Stimulated activated CD8-positive, alpha-beta memory T cell treated with anti-CD3 and anti-CD28 coated beads, Interleukin-2, amount 100 ng/mL, for 48 hours (primary cell): Measurements from ENCODE around the gene CHMP4A.

Experiments
- DNase-seq, 2 donors: peaks; one replicate each; pipeline ENCODE4 v3.0.0-alpha.2; 2020; ENCODE audit warnings: low read depth in 2 of 2

Gene CHMP4A

DNA sequence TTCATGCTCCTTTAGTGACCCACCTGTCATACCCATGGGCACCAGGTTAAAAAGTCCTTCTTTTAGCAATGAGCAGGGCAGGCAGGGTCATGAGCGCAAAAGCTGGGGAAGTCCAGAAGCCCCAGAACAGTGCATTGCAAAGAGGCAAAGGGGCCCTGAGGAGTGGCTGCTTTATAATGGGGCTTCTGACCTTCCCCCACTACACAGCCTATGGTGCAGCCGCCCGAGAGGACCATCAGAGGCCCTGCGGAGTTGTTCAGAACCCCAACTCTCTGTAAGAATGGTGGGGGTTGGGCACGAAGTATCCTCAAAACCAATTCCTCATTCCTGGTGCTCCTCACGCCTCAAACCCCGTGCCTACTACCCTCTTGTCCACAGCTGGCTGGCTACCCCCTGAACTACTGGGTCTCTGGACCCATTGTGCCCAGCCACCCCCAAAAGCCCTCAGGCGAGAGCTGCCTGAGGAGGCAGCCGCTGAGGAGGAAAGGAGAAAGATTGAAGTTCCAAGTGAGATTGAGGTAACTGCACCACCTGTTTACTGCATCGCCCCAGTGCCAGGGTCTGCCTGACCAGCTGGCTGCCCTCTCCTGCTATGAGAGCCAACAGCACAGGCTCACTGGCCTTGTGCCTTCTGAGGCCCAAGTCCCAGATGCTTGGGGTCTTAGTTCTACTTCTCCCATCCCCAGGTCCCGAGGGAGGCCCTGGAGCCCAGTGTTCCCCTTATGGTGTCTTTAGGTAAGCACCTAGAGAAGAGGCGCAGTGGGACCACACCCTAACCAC is 34.7 kb downstream of the CHMP4A start:
- DNase-seq, result no peak

DNA sequence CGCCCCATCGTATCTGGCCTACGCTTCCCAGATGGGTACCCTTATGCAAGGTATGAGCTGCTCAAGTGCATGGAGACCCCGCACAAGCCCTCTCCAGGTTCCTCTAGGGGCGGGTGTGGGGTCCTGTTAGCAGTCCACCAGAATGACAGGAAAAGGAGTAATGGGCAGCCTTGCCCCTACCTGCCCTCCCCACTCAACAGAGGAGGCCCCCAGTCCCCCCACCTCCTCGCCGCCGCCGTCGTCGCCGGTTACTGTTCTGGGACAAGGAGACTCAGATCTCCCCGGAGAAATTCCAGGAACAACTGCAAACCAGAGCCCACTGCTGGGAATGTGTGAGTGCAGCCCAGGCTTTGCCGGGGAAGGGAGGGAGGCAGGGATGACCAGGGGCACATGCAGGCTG is 35.4 kb downstream of the CHMP4A start:
- DNase-seq, result no peak

DNA sequence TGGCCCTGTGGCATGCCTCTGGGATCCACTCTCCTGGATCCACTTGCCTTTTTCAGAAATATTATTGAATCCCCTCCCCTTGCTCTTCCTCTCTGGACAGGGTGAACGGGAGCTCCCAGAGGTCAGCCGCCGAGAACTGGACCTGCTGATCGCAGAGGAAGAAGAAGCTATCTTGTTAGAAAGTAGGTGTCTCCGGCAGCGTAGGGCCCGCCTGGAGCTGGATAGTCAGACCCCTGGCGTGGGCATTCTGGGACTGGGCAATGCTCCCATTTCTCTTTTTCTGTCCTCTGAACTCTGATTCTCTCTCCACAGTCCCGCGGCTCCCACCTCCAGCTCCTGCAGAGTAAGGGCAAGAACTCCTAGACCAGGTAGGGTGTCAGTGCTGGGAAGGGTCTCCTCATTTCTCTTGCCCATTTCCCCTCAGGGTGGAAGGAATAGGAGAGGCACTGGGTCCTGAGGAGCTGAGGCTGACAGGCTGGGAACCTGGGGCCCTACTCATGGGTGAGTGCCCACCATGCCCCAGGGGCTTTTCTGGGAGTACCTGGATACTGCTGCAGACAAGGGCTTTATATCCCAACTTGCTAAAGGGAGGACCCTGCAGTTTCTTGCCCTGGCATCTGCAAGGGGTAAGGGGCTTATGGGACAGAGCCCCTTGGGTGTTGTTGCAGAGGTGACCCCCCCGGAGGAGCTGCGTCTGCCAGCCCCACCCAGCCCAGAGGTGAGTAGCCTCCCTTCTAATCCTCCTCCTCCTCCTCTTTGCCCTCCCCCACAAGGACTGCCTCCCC is 36.1 kb downstream of the CHMP4A start:
- DNase-seq, result no peak

DNA sequence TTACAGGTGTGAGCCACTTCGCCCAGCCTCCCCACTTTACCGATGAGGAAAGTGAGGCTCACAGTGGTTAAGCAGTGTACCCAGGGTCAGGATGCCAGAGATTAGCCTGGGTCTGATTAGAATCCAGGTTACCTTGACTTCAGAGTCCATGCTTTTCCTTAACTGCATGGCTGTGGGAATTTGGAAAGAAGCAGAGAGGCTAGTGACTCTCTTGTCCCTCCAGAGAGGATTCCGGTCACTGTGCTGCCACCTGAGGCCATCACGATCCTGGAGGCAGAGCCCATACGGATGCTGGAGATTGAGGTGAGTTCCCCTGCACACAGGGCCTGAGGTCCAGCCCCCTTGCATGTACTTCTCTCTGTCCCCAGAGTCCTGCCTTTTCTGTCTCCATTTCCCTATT is 36.7 kb downstream of the CHMP4A start:
- no peak for DNase-seq

DNA sequence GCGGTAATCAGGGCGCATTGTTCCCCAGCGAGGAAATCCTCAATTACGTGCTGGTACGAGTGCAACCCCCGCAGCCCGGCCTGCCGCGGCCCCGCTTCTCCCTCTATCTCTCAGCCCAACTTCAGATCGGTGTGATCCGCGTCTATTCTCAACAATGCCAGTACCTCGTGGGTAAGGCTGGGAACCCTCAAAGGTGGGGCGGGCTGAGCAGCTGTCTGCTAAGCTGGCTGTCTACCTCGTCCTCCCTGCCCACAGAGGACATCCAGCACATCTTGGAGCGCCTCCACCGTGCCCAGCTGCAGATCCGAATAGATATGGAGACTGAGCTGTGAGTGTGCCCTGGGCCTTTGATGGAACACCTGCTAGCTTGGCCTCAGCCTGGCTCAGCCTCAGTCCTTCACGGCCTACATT is 40.4 kb downstream of the CHMP4A start:
- no peak for DNase-seq

DNA sequence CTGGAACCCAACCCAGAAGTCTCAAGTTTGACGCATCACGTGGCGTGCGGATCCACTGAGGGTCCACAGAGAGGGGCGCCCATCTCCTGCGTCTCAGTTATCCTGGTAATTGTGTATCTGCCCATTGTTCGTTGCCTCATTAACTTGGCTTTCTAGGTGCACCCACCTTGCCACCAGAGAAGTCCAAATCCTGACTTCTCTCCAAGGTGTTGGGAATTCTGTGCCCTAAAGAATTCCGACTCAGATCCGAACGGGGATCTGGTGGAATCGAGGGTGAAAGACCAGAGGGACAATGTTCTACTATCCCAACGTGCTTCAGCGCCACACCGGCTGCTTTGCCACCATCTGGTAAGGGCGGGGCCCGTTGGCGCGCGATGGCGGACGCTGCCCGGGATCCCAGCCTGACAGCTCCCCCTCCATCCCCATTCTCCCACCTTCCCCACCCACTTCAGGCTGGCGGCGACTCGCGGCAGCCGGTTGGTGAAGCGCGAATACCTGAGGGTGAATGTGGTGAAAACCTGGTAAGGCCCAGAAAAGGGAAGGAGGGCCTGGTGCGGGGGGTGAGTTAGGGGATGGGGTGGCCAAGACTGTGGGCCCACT is 40.9 kb downstream of the CHMP4A start:
- DNase-seq, result no peak

DNA sequence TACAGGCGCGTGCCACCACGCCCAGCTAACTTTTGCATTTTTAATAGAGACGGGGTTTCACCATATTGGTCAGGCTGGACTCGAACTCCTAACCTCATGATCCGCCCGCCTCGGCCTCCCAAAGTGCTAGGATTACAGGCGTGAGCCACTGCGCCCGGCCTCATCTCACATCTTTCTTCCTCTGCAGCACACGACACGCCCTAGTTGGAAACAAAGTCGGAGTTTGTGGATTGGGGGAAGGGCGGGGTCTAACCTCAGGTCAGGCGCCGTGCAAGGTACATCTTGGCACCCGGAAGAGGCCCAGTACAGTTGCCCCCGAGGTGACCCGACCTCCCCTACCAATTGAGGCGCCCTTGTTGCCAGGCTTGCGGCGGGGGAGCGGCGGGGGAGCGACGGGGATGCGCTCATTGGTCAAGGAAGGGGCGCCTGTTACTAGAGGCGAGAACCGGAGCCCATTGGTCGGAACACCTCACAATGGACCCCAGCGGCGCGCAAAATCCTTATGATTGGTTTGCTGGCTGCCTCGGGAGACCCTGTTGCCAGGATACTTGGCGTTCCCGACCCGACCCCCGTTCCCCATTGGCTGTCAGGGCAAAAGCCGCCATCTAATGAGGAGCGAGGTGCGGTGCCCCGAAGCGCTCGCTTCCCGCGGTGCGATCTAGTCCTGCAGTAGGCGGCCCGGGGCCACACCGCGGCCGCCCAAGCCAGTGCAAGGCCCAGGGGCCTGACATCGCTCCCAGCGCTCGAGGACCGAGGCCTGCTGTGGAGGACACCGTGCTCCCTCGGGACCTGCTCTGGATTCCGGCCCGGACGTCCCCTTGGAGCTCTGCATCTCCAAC is 41.6 kb downstream of the CHMP4A start, which contains the start of gene REC8:
TSS of gene REC8 (plus strand) at position 659 of the 839 bp plus-strand sequence. CDS start 473 bp downstream, outside the sequence.
- DNase-seq, result peak; percentile 51 to 71

DNA sequence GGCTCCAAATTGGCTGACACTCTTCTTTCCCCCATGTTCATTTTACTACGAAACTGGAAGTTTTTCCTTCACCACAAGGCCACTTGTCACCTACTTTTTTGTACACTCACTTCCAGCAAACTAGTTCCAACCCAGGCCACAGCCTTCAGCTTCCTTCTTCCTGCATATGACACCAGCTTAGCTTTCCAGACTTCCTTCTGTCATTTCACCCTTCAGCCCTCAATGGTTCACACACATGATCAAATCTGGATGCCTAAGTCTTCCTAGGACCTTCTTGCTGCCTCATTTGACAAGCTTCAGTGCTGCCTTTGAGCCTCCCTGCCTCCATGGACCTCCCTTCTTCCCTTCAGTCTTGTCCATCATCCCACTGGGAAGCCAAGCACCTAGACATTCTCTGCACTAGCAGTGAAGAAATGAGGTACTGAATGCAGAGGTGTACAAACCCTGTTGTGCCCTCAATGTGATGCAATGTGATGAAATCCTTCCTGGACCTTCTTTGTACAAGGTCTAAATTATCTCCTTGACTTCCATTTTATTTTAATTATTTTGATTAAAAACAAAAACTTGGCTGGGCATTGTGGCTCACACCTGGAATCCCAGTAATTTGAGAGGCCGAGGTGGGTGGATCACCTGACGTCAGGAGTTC is 45.7 kb downstream of the CHMP4A start:
- no peak for DNase-seq

DNA sequence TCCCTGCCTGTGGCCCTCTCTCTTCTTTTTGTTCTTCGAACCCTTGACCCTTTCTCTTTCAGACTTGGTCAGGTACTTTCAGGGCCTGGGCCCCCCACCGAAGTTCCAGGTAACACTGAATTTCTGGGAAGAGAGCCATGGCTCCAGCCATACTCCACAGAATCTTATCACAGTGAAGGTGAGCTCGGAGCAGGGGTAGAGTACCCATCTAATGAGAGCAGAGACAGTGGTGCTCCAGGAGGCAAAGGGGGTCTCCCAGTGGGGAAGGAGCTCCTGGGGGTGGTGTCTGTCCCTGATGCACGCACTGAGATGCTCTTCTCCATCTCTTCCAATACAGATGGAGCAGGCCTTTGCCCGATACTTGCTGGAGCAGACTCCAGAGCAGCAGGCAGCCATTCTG is 47.5 kb downstream of the CHMP4A start:
- DNase-seq, result no peak

DNA sequence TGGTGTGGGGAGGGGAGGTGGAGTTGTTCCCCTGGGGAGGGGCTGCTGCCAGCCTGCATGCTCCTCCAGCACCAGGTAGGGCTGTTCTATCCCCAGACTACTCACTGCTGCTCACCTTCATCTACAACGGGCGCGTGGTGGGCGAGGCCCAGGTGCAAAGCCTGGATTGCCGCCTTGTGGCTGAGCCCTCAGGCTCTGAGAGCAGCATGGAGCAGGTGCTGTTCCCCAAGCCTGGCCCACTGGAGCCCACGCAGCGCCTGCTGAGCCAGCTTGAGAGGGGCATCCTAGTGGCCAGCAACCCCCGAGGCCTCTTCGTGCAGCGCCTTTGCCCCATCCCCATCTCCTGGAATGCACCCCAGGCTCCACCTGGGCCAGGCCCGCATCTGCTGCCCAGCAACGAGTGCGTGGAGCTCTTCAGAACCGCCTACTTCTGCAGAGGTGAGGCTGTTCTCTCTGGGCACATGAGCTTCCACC is 48.7 kb downstream of the CHMP4A start:
- no peak for DNase-seq

DNA sequence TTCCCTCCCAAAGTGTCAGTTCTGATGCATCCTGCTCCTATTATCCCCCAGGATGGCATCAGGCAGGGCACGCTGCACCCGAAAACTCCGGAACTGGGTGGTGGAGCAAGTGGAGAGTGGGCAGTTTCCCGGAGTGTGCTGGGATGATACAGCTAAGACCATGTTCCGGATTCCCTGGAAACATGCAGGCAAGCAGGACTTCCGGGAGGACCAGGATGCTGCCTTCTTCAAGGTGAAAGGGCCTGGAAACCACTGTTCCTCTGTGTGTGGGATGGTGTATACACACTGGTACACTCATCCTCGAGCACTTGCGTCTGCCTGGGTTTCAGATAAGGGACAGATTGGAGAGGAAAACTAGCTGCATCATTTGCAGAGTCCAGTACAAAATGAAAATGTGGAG is 51.2 kb downstream of the CHMP4A start:
- DNase-seq, result no peak

DNA sequence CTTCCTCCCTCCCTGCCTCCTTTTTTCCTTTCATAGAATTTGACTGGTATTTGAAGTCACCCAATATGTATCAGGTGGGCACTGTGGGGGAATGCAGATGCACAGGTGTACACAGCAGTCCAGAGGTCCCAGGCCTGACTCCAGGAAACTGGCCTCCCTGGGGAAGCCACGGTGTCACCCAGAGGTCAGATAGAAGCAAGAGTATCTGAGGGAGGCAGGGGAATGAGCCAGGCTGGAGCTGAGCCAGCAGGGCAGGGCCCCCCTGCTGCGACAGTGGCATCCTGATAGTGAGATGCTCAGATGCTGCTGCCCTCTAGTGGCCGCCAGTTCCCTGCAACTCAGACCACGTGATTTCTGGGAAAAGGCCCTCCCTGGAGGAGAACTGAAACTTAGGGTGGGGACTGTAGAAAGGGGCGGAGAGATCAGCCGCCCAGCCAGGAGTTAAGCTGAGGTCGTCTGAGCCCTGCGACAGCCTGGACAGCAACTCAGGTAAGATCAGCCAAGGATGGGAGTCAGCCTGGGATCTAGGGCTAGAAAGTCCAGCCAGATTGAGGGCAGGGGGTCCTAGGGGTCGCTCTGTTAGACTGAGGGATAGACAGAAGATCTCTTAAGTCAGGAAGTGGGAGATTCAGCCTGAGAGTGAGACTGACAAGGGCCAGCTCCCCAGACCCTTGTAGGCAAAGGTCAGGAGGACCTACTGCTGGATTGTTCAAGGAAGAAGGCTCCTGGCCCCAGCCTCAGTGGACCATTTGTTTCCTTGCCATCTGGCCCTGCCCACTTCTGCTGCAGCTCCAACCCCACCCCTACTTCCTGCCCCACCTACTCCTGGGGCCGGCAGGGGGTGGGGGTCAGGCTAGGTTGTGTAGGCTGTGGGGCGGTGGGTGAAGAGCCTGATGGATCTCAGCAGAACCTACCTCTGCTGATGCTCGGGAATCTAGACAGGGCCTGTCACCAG is 52.2 kb downstream of the CHMP4A start, which contains the start of gene IRF9:
TSS of gene IRF9 (plus strand) at position 416 of the 955 bp plus-strand sequence. CDS start 880 bp downstream, outside the sequence.
- DNase-seq, result peak; percentile 91 to 98

DNA sequence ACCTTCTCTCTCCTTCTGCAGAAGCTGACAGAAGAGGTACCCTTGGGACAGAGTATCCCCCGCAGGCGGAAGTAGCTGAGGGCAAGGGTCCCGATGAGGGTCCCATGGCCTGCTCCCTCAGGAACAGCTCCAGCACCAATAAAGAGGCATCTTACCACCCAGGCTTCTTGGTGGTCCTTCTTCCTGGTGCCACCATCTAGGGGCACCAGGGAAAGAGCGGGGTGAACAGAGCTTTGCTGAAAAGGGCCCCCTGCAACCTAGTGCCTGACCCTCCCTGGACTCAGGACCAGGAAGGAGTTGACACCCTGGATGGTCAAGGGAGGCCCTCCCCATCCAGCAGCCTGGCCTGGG is 52.8 kb downstream of the CHMP4A start:
- DNase-seq, result no peak

DNA sequence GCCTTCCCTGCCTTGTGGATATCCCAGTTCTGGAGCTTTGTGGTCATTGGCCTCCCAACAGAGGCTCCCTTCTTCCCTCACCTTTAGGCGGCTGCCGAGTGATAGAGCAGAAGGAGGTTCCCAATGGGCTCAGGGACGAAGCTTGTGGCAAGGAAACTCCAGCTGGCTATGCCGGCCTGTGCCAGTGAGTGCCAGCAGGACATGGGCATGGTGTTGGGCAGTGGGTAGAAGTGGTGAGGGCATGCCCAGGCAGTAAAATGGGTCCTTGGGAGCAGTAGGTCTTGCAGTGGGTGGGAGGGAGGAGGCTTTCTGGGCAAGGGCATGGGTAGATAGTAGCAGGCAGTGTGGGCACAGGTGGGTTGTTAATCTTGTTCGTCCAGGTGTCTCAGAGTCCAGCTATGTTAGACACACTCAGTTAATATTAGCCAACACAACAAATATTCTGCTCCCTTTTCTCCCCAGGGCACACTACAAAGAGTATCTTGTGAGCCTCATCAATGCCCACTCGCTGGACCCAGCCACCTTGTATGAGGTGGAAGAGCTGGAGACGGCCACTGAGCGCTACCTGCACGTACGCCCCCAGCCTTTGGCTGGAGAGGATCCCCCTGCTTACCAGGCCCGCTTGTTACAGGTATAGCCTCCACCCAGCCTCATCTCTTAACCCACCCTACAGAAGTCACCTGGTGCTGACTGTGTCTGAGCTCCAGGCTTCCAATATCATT is 53.4 kb downstream of the CHMP4A start:
- DNase-seq, result no peak
